HuH-7 (cell line): Measurements from ENCODE around the gene LEAP2.

Experiments
- DNase-seq: peaks from one replicate; pipeline ENCODE4 v3.0.0; 2011; ENCODE audit warnings: low spot score

LEAP2 gene, protein sequence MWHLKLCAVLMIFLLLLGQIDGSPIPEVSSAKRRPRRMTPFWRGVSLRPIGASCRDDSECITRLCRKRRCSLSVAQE

GRCh38 chr5:132873119-132873929 lies at the start of gene LEAP2:
LEAP2 (plus strand) TSS chr5:132873668; CDS start chr5:132873695, 27 bp downstream.
- no peak for DNase-seq

DNA sequence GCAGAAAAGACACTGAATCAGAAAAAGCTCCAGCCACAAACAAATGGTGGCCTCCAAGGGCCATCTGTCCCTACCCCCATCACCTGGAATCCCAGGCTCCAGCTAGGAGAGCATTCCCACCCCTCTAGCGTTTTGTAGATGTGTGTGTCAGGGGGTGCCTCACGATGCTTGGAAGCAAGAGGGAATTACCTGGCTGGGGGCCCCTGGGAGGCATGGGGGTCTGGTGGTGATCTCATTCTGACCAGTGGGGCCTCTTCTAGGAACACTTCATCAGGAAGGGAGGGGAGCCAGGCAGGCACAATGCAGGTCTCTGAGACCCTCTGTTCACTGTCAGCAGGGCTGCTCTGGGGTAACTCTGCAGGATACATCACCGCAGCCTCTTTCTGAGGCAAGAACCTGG lies 49.0 kb upstream of the LEAP2 start:
- no peak for DNase-seq

DNA sequence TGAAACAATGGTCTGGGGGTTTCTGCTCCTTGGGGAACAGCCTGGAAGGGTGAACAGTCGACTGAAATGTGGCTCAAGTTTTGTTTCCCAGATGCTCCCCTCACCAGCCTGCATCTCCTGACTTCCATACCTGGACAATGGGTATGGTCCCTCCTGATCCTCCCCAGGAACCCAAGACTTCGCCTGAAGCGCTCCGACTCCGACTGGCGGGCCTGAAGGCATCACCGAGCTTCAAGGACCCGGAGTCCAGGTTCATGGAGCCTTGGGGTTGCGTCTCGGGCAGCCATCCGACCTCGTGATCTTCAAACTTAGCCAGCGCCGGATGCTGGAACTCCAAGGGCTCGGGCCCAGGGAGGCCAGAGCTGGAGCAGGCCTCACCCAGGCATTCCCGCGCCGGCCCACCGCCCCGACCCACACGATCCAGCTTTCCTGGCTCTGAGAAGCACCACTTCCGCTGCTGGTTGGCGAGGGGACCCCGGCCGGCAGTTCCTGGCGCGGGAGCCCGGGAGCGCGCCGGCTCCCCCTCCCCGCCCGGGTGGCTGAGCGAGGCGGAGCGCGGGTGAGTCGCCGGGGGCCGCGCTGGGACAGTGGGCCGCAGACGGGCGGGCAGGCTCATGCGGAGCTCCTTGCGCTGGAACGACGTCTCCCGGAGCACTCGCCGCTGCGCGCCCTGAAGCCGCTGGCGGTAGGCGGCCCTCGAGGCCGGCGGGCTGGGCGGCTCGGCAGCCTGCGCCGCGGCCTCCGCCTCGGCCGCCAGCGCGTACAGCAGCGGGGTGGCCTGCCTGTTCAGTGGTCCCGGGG lies 48.2 kb upstream of the LEAP2 start:
- DNase-seq = no peak

- no peak for DNase-seq
These were observed 47.6 kb upstream of the LEAP2 start for GRCh38 chr5:132825834-132826391.

GRCh38 chr5:132826424-132827082 lies 46.9 kb upstream of the LEAP2 start:
- no peak for DNase-seq

DNA sequence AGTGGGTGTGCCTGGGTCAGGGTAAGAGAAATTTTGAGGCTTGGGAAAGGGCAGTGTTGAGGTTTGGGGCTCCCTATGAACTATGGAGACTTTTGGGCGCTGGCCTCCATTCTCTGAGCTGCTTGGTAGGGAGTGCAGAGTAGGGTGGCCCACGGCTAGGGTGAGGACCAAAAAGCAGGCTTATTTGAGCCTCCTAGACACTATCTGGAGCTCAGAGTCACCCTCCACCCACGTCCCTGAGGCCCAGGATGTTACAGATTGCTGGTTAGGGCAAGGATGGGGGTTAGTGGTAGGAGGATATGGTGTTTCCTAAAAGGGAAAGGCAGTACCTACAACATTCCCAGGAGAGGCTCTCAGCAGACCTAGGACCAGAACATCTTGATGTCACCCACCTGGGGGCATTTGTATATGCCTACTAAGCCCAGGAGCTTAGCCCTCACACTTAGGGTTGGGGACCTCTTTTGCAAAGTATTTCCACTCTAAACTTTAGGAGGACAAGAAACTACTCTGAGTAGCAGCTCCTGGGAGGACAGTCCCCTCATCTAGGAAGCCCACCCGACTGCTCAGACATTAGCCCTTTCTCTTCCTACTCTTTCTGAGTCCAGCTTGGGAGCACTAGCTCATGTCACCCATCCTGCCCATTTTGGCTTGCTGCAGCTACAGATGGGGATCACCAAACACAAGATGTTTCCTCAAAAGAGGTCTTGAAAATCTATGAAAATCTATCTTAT lies 45.4 kb upstream of the LEAP2 start:
- DNase-seq = no peak

GRCh38 chr5:132828846-132829494 lies 44.5 kb upstream of the LEAP2 start:
- DNase-seq = no peak

DNA sequence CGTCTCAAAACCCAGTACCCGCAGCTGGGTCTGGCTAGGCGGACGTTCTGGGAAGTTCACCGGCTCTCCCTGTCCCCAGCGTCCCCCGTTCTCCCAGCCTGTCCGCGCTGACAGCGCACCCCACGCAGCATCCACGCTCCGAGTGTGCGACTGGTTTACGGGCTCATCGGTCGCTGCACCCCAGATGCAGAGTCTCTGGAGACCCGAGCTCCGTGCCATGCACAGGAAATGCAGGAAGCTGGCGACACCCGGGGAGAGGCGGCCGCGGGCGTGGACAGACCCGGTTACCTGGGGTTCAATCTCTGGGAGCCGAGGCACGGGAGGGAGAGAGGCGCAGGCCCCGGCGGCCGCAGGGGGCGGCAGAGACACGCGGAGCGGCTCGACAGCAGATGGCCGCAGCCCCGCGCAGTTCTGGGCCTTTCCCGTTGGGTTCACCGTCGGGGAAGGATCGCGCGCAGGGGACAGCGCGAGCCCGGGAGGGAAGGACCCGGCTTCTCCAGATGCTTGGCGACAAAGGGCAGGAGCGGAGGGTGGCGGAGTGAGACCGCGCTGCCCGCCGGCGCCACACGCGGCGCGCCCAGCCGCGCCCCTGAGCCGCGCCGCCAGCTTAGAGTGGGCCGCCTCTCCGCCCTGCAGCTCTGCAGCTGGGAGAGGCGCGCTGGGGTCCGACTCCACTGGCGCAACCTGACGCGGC lies 43.6 kb upstream of the LEAP2 start:
- peak; percentile 92 for DNase-seq

GRCh38 chr5:132830436-132831094 lies 42.9 kb upstream of the LEAP2 start, which contains the start of gene SHROOM1:
SHROOM1 (minus strand) TSS chr5:132830647; CDS start chr5:132826140, 4,507 bp downstream.
- DNase-seq = peak; percentile 80

GRCh38 chr5:132831095-132831860 lies 42.2 kb upstream of the LEAP2 start:
- DNase-seq = no peak

GRCh38 chr5:132832612-132833011 lies 40.9 kb upstream of the LEAP2 start:
- no peak for DNase-seq

GRCh38 chr5:132834057-132834456 lies 39.4 kb upstream of the LEAP2 start:
- no peak for DNase-seq

- DNase-seq = no peak
These were observed 36.6 kb upstream of the LEAP2 start for GRCh38 chr5:132836852-132837251.

- DNase-seq = no peak
These were observed 35.6 kb upstream of the LEAP2 start for GRCh38 chr5:132837868-132838267.

- no peak for DNase-seq
These were observed 34.8 kb upstream of the LEAP2 start for GRCh38 chr5:132838516-132839282.

GRCh38 chr5:132839426-132840301 lies 33.8 kb upstream of the LEAP2 start:
- no peak for DNase-seq

GRCh38 chr5:132840313-132840712 lies 33.2 kb upstream of the LEAP2 start:
- no peak for DNase-seq
